ENCODE results near the gene EEPD1.

EEPD1 gene

DNA sequence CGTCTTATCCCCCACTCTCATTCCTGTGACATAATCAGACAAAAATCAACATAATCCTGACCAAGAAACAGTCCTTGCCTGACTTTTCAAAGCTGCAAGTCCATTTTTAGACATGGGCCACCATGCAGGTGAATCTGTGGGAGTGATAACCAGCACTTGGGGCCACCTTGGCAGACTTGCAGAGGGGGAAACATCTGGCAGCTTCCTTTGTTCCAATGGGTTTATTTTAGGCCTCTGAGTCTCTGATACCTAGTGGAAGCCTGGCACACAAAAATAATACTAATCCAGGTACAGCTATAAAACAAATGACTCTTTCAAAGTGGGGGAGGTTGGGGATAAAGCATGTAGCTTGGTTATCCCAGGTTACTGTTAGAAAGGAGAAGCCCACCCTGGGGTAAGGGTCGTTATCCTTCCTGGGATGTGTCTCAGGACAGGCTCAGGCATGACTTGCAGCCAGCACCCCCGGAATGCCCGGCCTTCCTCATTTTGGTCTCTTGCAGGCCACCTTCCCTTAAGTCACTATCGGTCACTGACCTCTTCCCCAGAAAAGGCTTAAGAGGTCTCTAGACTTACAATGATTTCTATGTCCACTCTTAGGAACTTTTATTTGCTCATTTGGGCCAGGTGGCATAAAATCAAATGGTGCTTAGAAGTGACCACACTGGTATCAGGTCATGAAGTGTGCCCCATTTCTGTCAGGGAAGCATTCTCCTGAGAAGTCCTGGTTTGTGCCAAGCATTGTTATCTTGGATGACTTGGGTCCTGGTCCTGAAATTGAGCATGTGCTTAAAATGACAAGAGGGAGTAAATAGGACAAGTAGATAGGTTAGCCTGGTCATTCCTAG, 37.6 kb downstream of the EEPD1 start:
- H3K27me3 Mint-ChIP-seq = no peaks in the 10 kb centered on the region
- no peaks in the 10 kb centered on the region for H3K9me3 Mint-ChIP-seq
- no peak overlapping the region for H3K27ac Mint-ChIP-seq
- H3K4me1 Mint-ChIP-seq = no peaks in the 10 kb centered on the region
- H3K36me3 Mint-ChIP-seq = no peaks in the 10 kb centered on the region
- no peak overlapping the region for H3K4me3 Mint-ChIP-seq

DNA sequence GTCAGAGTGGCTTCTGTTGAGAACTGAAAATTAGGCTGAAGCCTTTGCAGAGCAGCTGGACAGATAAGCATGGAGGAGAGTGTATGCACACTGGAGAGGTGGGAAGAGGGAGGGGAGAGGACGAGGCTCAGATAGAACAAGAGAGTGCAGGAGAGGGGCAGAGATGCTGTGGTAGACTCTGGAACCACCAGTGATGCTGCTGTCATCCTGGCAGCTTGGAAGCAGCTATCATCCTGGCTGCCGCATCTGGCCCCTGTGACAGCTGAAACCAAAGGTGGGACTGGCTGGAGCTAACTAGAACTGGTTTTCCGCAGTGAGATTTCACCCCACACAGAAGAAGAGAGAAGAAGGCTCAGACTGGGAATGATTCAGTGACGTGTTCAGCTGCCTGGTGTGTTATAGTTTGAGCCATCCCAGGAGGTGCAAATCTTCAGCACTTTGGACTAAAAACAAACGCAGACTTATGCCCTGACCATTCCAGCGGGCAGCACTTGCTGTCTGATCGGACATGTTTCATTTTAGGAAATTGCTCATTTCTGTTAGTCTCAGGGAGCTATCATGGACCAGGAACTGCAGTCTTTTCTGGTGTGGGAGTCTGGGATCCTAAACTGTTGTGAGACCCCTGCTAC, 38.4 kb downstream of the EEPD1 start:
- Mint-ChIP-seq H3K9me3 (no peaks in the 10 kb centered on the region), H3K36me3 (no peaks in the 10 kb centered on the region), H3K27me3 (no peaks in the 10 kb centered on the region), H3K4me1 (no peaks in the 10 kb centered on the region), H3K4me3 (no peak overlapping the region), H3K27ac (no peak overlapping the region)

DNA sequence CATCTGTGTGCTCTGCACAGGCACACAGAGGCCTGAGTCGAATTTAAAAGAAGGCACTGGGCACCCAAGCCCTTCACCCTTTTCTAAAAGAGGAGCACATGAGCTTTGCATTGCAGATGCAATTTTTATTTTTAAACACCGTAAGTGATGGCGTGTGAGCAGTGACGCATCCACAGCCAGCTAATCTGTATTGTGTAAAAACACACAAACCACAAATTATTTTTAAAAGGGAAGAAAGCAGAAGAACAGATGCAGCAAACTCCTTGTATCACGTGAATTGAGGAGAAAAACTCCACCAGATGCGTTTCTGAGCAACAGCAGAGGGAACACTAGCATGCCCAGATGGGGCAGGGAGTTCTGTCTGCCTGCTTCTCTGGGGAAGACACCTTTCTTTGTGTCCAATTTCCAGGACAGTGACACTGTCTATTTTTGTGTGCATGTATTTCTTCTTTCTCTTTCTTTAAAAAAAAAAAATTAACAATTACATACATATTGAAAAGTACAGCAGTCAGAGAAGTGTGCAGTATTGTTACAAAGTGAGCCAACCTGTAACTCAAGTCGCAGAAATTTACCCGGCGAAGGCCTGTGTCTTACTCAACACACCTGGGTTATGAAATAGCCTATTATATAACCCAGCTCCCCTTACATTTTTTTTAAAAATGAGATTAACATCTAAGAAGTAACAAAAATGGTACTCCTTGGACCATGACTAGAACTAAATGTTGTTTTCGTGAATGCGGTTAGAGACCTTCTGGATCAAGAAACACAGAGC, 39.2 kb downstream of the EEPD1 start:
- no peaks in the 10 kb centered on the region for H3K4me1 Mint-ChIP-seq
- no peak overlapping the region for H3K27ac Mint-ChIP-seq
- H3K36me3 Mint-ChIP-seq = no peaks in the 10 kb centered on the region
- H3K27me3 Mint-ChIP-seq = no peaks in the 10 kb centered on the region
- H3K4me3 Mint-ChIP-seq = no peak overlapping the region
- no peaks in the 10 kb centered on the region for H3K9me3 Mint-ChIP-seq

DNA sequence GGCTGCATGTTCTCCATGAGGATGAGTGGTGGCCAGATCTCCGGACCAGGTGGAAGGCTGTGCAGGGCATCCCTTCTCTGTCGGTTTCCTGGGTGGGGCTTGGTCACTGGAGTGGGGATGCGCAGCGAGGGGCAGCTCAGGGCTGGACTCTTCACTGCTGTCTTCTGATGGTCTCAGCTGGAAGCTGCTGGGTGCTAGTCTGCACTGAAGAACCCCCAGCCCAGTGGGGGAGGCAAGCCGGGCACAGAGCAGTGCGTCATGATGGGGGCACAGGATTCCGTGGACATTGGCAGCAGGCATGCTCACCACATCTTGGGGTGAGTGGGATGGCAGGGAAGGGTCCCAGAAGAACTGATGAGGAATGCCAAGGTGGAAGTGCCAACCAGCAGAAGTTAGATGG, 39.8 kb downstream of the EEPD1 start:
- no peak overlapping the region for H3K27ac Mint-ChIP-seq
- H3K4me1 Mint-ChIP-seq = no peaks in the 10 kb centered on the region
- H3K27me3 Mint-ChIP-seq = no peaks in the 10 kb centered on the region
- H3K36me3 Mint-ChIP-seq = no peaks in the 10 kb centered on the region
- no peak overlapping the region for H3K4me3 Mint-ChIP-seq
- H3K9me3 Mint-ChIP-seq = no peaks in the 10 kb centered on the region

DNA sequence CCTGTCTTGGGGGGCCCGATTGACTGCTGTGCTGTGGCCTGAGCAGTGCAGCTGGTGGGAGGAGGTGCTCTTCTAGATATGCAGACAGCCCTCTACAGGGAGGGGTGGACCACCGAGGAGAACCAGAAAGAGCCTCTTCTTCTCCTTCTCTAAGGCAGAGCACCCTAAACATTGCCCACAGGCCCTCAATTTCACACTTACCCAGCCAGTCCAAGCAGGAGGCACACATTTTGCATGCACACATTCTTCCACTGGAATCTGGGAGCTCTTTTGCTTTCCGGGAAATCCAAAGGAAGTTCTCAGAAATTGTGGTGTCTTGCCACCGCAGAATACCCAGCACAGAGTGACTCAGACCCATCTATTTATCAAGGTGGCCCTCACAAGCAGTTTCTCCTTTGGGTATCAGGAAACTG, 45.8 kb downstream of the EEPD1 start:
- no peak overlapping the region for H3K4me3 Mint-ChIP-seq
- H3K36me3 Mint-ChIP-seq = no peaks in the 10 kb centered on the region
- no peak overlapping the region for H3K27ac Mint-ChIP-seq
- H3K27me3 Mint-ChIP-seq = no peaks in the 10 kb centered on the region
- H3K9me3 Mint-ChIP-seq = no peaks in the 10 kb centered on the region
- peaks cover 19% of the 10 kb centered on the region for H3K4me1 Mint-ChIP-seq

DNA sequence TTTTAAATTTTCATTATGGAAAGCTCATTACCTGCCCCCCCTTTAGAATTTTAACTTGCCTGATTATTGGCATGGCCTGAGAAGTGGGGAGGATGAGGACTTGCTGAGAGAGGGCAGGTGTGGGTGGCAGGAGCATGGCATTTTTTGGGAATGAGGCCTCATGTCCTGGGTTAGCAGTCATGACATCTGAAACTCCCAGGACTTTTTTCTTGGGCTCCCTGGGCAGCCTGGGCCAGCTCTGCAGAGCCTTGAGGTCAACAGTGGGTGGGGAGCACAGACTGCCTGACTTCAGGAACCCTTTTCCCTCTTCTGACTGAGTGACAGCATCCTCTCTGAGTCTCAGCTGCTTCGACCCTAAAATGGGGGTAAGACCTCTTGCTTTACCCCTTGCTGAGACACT, 46.3 kb downstream of the EEPD1 start:
- Mint-ChIP-seq H3K36me3 (no peaks in the 10 kb centered on the region), H3K4me1 (peaks cover 20% of the 10 kb centered on the region), H3K4me3 (no peak overlapping the region), H3K27ac (no peak overlapping the region), H3K27me3 (no peaks in the 10 kb centered on the region), H3K9me3 (no peaks in the 10 kb centered on the region)

DNA sequence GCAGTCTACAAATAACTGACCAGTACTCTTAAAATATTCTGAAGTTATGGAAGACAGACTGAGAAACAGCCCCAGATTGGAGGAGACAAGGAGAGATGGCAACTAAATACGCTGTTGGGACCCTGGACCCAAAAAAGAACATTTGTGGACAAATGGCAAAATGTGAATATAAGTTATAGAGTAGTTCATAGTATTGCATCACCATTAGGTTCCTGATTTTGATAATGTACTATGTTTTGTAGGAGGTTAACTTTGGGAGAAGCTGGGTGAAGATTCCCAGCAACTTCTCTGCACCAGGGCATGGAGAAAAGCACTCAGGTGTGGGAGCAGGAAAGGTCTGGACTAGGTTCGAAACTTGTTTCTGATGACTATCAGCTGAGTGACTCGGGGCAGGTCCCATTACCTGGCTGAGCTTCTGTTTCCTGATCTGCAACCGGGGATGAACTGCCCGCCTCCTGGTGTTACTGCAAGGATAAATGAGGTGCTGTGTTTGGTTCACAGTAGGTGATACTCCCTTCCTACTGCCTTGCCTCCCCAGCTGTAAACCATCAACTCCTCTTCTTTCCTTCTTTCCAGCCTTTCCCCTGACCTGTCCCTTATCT, 48.2 kb downstream of the EEPD1 start:
- Mint-ChIP-seq H3K9me3 (no peaks in the 10 kb centered on the region), H3K27ac (no peak overlapping the region), H3K4me3 (no peak overlapping the region), H3K4me1 (peaks cover 20% of the 10 kb centered on the region), H3K27me3 (no peaks in the 10 kb centered on the region), H3K36me3 (no peaks in the 10 kb centered on the region)

DNA sequence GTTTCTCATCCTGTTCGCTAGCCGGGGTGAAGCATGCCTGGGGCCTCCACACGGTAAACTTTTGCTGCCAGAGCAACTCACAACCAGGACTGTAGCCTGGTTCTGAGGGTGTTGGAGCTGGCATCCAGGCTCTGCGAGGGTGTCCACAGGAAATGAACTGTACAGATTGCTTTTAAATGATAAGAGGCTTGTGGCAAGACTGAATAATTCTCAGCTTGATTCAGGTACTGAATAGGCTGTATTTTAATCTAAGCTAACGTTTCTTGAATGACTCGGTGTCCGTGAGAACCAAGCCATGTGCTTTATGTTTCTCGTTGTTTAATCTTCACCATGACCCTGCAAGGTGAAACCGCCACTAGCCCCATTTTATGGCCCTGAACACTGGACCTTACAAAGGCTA, 49.3 kb downstream of the EEPD1 start:
- Mint-ChIP-seq H3K27ac (no peak overlapping the region), H3K4me3 (no peak overlapping the region), H3K4me1 (peaks cover 25% of the 10 kb centered on the region), H3K9me3 (no peaks in the 10 kb centered on the region), H3K36me3 (no peaks in the 10 kb centered on the region), H3K27me3 (no peaks in the 10 kb centered on the region)

DNA sequence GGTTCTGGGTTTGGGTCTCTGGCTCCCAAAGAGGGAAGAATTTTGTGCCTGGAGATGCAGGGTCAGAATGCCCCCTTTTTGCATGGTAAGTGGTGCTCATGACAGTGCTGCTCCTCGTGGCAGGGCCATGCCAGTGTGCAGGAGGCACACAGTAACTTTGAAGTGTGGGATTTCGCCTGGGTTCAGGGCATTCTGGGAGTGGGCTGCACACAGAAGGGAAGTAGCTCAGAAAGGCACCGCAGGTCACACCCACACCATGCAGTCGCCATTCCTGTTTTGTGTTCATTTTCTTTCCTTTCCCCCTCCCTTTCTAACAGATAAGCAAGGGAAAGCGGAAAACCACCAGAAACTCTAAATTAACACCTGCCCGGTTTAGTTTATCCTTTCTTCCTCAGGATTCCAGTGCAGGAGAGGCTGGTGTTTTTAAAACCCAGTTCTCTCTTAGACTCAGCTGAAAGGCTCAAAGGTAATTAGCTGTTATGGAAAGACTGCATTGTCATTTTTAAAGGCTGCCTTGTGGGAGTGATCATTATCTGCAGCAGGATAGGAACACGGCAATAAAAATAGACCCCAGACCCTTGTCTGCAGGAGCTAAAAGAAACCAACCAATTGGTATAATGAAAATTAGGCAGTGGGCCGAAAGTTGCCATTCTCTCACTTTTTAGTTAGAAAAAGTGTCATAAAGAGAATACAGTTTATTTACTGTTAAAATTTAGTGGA, 50.2 kb downstream of the EEPD1 start:
- Mint-ChIP-seq H3K27ac (no peak overlapping the region), H3K27me3 (no peaks in the 10 kb centered on the region), H3K4me3 (no peak overlapping the region), H3K4me1 (peaks cover 33% of the 10 kb centered on the region), H3K9me3 (no peaks in the 10 kb centered on the region), H3K36me3 (peaks cover 1% of the 10 kb centered on the region)

DNA sequence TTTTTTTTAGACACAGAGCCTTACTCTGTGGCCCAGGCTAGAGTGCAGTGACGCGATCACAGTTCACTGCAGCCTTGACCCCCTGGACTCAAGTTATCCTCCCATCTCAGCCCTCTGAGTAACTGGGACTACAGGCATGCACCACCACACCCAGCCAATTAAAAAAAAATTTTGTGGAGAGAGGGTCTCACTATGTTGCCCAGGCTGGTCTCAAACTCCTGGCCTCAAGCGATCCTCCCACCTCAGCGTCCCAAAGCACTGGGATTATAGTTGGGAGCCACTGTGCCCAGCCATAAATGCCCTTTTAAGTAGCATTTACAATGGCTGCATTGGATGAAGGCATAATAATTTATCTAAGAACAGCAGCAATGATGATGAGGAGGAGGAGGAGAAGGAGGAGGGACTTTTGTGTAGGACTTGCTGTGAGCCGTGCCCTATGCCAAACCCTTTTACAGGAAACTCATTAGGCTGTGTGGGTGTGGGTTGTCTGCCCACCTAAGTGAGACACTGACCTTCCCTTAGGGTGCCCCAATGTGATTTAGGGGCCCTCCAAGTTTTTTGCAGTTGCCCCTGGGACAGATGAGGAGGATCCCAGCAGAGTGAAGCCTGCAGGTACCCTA, 51.1 kb downstream of the EEPD1 start:
- H3K36me3 Mint-ChIP-seq = peaks cover 1% of the 10 kb centered on the region
- no peak overlapping the region for H3K4me3 Mint-ChIP-seq
- no peak overlapping the region for H3K27ac Mint-ChIP-seq
- peaks cover 43% of the 10 kb centered on the region for H3K4me1 Mint-ChIP-seq
- H3K27me3 Mint-ChIP-seq = no peaks in the 10 kb centered on the region
- no peaks in the 10 kb centered on the region for H3K9me3 Mint-ChIP-seq

DNA sequence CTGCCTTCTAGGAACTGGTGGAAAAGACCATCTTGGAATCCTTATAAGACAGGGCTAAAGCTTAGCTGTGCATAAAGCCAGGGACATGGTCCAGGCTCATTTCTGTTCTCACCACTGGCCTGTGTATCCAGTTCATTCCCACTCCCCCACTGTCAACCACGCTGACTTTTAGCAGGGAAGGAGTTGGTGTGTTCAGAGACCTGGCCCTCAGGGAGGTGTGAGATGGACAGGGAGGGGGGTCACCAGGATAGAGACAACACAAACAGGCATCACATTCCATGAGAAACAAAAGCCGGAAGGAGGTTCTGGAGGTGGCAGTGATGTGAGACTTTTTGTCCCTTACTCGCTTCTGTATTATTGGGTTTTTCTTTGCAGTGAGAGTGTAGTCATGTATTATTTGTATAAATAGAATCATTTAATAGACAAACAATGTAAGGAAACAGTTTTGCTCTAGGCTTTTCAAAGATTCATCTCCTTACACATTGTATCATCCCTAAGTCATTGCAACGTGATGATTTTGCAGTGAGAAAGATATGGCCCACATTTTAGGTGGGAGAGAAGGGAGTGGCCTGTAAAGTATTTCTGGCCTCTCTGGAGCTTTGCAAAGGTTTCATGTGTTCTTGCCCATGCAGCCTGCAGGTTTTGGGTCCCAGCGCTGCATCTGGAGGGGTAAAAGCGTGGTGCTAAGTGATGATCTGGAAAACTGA, 52.0 kb downstream of the EEPD1 start:
- Mint-ChIP-seq H3K4me3 (no peak overlapping the region), H3K27me3 (no peaks in the 10 kb centered on the region), H3K9me3 (no peaks in the 10 kb centered on the region), H3K27ac (peak overlapping the region; percentile 12), H3K36me3 (peaks cover 1% of the 10 kb centered on the region), H3K4me1 (peaks cover 46% of the 10 kb centered on the region)

DNA sequence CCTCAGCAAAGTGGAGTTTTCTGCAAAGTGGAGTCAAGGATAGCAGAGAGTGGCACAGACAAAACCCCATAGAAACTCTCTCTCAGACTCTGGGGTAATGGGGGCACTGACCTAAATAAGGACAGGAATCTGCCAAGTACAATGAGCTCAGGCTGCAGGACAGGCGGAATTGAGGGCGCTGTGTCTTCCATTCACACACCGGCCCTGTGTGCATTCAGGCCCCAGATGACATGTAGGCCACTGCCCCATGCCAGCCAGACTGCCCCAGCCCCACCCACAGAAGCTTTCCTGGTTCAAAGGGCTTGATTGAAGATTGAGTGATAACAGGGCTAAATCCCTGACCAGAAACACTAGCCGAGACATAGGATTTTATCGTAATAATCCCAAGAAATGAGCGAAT, 52.7 kb downstream of the EEPD1 start:
- H3K36me3 Mint-ChIP-seq = peaks cover 1% of the 10 kb centered on the region
- H3K9me3 Mint-ChIP-seq = no peaks in the 10 kb centered on the region
- H3K4me1 Mint-ChIP-seq = peaks cover 51% of the 10 kb centered on the region
- no peaks in the 10 kb centered on the region for H3K27me3 Mint-ChIP-seq
- H3K4me3 Mint-ChIP-seq = no peak overlapping the region
- no peak overlapping the region for H3K27ac Mint-ChIP-seq

DNA sequence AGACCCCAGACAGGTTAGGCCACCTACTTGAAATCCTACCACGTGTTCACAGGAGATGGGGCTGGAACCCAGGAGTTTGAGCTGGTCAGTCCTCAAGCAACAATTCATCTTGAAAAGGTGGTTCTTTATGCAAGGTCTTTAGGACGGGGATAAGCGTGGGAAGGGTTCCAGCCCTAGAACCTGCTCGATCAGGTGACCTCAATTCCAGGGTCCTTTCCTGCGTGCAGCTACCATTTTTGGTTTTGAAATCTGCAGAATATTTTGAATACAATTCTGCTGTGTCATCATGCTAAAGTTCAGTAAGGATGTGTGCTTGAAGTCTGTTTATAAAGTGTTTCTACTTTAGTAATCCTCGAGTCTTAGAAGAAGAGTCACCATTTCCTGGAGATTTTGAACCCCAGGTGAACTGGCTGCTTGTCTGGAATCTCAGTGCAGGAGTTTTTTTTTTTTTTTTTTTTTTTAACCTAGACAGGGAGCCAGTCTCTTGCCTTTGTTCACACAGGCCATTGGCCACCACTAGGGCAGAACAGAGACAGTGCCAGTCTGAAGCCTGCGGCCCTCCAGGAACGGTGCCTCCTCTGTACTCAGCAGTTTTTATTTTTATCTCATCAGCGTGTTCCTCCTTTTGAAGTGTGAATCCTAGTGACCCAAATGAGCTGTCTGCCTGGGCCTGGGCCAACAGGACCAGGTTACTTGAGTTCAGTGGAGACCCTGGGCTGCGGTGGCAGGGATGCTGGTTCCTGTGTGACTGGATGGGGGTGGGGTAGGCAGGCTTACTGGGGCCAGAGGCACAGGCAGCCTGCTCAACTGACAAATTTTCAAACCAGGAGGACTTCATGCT, 54.6 kb downstream of the EEPD1 start:
- H3K4me1 Mint-ChIP-seq = peaks cover 44% of the 10 kb centered on the region
- peaks cover 1% of the 10 kb centered on the region for H3K36me3 Mint-ChIP-seq
- H3K27me3 Mint-ChIP-seq = no peaks in the 10 kb centered on the region
- H3K27ac Mint-ChIP-seq = no peak overlapping the region
- no peak overlapping the region for H3K4me3 Mint-ChIP-seq
- H3K9me3 Mint-ChIP-seq = no peaks in the 10 kb centered on the region

DNA sequence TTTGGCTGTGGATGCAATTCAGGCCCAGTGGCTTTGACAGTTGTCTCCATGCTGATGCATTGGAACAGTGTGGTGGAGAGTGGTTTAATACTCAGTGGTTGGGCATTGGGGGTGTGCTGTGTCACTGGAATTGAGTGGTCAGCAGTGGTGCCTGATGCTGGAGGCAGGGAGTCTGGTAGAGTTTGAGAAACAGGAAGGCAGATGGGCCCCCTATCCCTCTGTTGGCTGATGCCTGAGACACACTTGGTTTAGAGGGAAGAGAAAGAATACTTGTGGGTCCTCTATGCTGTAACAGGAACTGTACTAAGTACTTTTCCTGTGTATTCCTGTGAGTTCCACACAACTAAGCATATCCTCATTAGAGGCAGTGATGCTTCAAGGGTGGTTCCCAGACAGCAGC, 55.4 kb downstream of the EEPD1 start:
- peaks cover 1% of the 10 kb centered on the region for H3K36me3 Mint-ChIP-seq
- peaks cover 37% of the 10 kb centered on the region for H3K4me1 Mint-ChIP-seq
- no peaks in the 10 kb centered on the region for H3K27me3 Mint-ChIP-seq
- H3K9me3 Mint-ChIP-seq = no peaks in the 10 kb centered on the region
- H3K27ac Mint-ChIP-seq = no peak overlapping the region
- no peak overlapping the region for H3K4me3 Mint-ChIP-seq
